GM23338 (cell line): ENCODE measurements around the gene RAB11FIP2. TPM values are rescaled to one million over a fixed set of nuclear protein-coding genes. Genes with fewer than 3 reads are reported as not detected.

ENCODE experiments used
- ATAC-seq: fragments of 200-7000 bp; cut with Tn5 transposase; 3 replicates; pipeline ENCODE4 v1.9.1; 2020
- DNase-seq: peaks from one replicate; pipeline ENCODE4 v3.0.0-alpha.2; 2015; ENCODE audit warnings: low spot score
- H2AFZ ChIP-seq: fragments of 200-600 bp; sonication (generic); 2 replicates; pipeline ENCODE4 v1.8.0; 2016; ENCODE audit warnings: antibody characterized with exemption, mild to moderate bottlenecking, moderate library complexity
- H3F3A ChIP-seq: fragments of 200-600 bp; sonication (generic); replicated peaks from 2 replicates; pipeline ENCODE4 v1.8.0; 2017; ENCODE audit warnings: antibody characterized with exemption, mixed run types, low read depth
- H3K27ac ChIP-seq: fragments of 200-600 bp; sonication (generic); 2 replicates; pipeline ENCODE4 v1.6.1; 2016; ENCODE audit warnings: low read depth
- H3K27me3 ChIP-seq: fragments of 200-600 bp; sonication (generic); 2 replicates; pipeline ENCODE4 v1.8.0; 2016; ENCODE audit warnings: mild to moderate bottlenecking, mixed run types, moderate library complexity; ENCODE audit not compliant: insufficient read depth
- H3K36me3 ChIP-seq: fragments of 200-600 bp; sonication (generic); 2 replicates; pipeline ENCODE4 v1.8.0; 2016; ENCODE audit warnings: mild to moderate bottlenecking; ENCODE audit not compliant: insufficient read depth
- H3K4me1 ChIP-seq: fragments of 200-600 bp; sonication (generic); 2 replicates; pipeline ENCODE4 v1.8.0; 2016; ENCODE audit warnings: mild to moderate bottlenecking, moderate library complexity; ENCODE audit not compliant: insufficient read depth
- H3K4me2 ChIP-seq: fragments of 200-600 bp; sonication (generic); 2 replicates; pipeline ENCODE4 v1.7.1; 2017; ENCODE audit warnings: mixed run types
- H3K4me3 ChIP-seq: fragments of 200-600 bp; sonication (generic); 2 replicates; pipeline ENCODE4 v1.6.1; 2016; ENCODE audit warnings: mixed run types
- H3K79me2 ChIP-seq: fragments of 200-600 bp; sonication (generic); replicated peaks from 2 replicates; pipeline ENCODE4 v1.8.0; 2017; ENCODE audit warnings: mild to moderate bottlenecking; ENCODE audit not compliant: insufficient read depth
- H3K9me2 ChIP-seq: fragments of 200-600 bp; sonication (generic); 2 replicates; pipeline ENCODE4 v1.8.0; 2017; ENCODE audit not compliant: insufficient read depth
- H4K20me1 ChIP-seq: fragments of 200-600 bp; sonication (generic); replicated peaks from 2 replicates; pipeline ENCODE4 v1.8.0; 2017; ENCODE audit warnings: mild to moderate bottlenecking; ENCODE audit not compliant: insufficient read depth
- H3K27ac Mint-ChIP-seq: 2 replicates; pipeline ENCODE4 v1.8.0; 2020; ENCODE audit warnings: inconsistent platforms, mild to moderate bottlenecking, moderate library complexity, mixed read lengths
- H3K27me3 Mint-ChIP-seq: 3 replicates; pipeline ENCODE4 v1.8.0; 2022; ENCODE audit warnings: low read depth, mild to moderate bottlenecking, moderate library complexity, mixed read lengths, inconsistent platforms; ENCODE audit not compliant: insufficient read depth, poor library complexity
- H3K36me3 Mint-ChIP-seq: 3 replicates; pipeline ENCODE4 v1.8.0; 2021; ENCODE audit warnings: low read depth, mild to moderate bottlenecking, inconsistent platforms, moderate library complexity, mixed read lengths
- H3K4me1 Mint-ChIP-seq: 3 replicates; pipeline ENCODE4 v1.8.0; 2020; ENCODE audit warnings: mild to moderate bottlenecking, inconsistent platforms, mixed read lengths
- H3K4me3 Mint-ChIP-seq: 3 replicates; pipeline ENCODE4 v1.8.0; 2021; ENCODE audit warnings: moderate library complexity, mild to moderate bottlenecking, inconsistent platforms, mixed read lengths
- H3K9me3 Mint-ChIP-seq: 3 replicates; pipeline ENCODE4 v1.8.0; 2020; ENCODE audit warnings: moderate library complexity, mild to moderate bottlenecking, inconsistent platforms, mixed read lengths
- CREB1 ChIP-seq: fragments of 250-450 bp; sonication (Bioruptor Pico); IDR thresholded peaks from 2 replicates; pipeline ENCODE4 v1.5.0; 2020; ENCODE audit warnings: low read depth, mild to moderate bottlenecking, moderate library complexity
- CTCF ChIP-seq, 2 experiments: fragments of 200-600 bp in 1 of 2; sonication (generic) in 1 of 2; conservative IDR thresholded peaks; 2 replicates each; pipeline versions ENCODE4 v1.5.1 to v1.6.1; 2016 to 2017; ENCODE audit warnings: antibody characterized with exemption in 2 of 2, low read depth in 2 of 2, mild to moderate bottlenecking in 2 of 2, moderate library complexity in 1 of 2
- EZH2 ChIP-seq: fragments of 200-600 bp; sonication (generic); IDR thresholded peaks from one replicate; pipeline ENCODE4 v1.8.0; 2017; ENCODE audit warnings: antibody characterized with exemption, mild to moderate bottlenecking, low read depth; ENCODE audit not compliant: unreplicated experiment
- EZH2phosphoT487 ChIP-seq: fragments of 200-600 bp; sonication (generic); IDR thresholded peaks from one replicate; pipeline ENCODE4 v1.8.1; 2018; ENCODE audit warnings: antibody characterized with exemption; ENCODE audit not compliant: unreplicated experiment
- JUNB ChIP-seq: IDR thresholded peaks from one replicate; pipeline ENCODE4 v1.6.1; 2016; ENCODE audit warnings: antibody characterized with exemption; ENCODE audit not compliant: unreplicated experiment
- NANOG ChIP-seq: IDR thresholded peaks from 2 replicates; pipeline ENCODE4 v1.6.1; 2016; ENCODE audit warnings: antibody characterized with exemption, borderline replicate concordance
- POLR2AphosphoS5 ChIP-seq: IDR thresholded peaks from 2 replicates; pipeline ENCODE4 v1.6.1; 2016; ENCODE audit warnings: antibody characterized with exemption, low read depth
- STAT1 ChIP-seq: IDR thresholded peaks from one replicate; pipeline ENCODE4 v1.6.1; 2016; ENCODE audit warnings: antibody characterized with exemption; ENCODE audit not compliant: unreplicated experiment
- ZNF114 ChIP-seq: fragments of 250-450 bp; sonication (Bioruptor Pico); IDR thresholded peaks from 2 replicates; pipeline ENCODE4 v1.5.0; 2020; ENCODE audit warnings: mild to moderate bottlenecking, moderate library complexity
- ZNF331 ChIP-seq: fragments of 250-450 bp; sonication (Bioruptor Pico); IDR thresholded peaks from 2 replicates; pipeline ENCODE4 v1.5.0; 2020; ENCODE audit warnings: low read depth, mild to moderate bottlenecking, moderate library complexity
- polyA plus RNA-seq: library from polyadenylated mRNA; unstranded; fragments of >200 nt; fragmentation: Nextera tagmentation; extraction: Ambion mirVana; gene quantifications from 2 replicates; pipeline ENCODE4 v1.2.1, GENCODE V29; 2016
- total RNA-seq: library from RNA; depleted of rRNA; stranded (reverse); fragments of >200 nt; shearing (Covaris generic); gene quantifications from 2 replicates; pipeline ENCODE4 v1.2.3, GENCODE V29; 2014
- TF ChIP-seq, protein P1 (sequence below): fragments of 250-450 bp; sonication (Bioruptor Pico); IDR thresholded peaks from 2 replicates; pipeline ENCODE4 v1.5.0; 2020; ENCODE audit warnings: mild to moderate bottlenecking, moderate library complexity
- TF ChIP-seq, protein P2 (sequence below): IDR thresholded peaks from 2 replicates; pipeline ENCODE4 v1.6.1; 2016; ENCODE audit warnings: antibody characterized with exemption
- TF ChIP-seq, protein P3 (sequence below): IDR thresholded peaks from one replicate; pipeline ENCODE4 v1.6.1; 2018; ENCODE audit warnings: antibody characterized with exemption; ENCODE audit not compliant: unreplicated experiment

RAB11FIP2 gene
- total and polyA plus RNA-seq, 2 experiments from 2014 or later = 16.1 to 17.6 TPM

GRCh38 chr10:118017071-118017740 lies 29.5 kb downstream of the RAB11FIP2 start:
- no peaks in the 10 kb centered on the region for H3K27me3 ChIP-seq
- TF ChIP-seq ZNF331 (no peak), EZH2 (no peak), CREB1 (CRISPR knock-in tag) (no peak), CTCF (conservative IDR thresholded peaks at IDR 0.05; ENCODE audit: low read depth in 2 of 2) (no peak), STAT1 (no peak), EZH2phosphoT487 (no peak), NANOG (no peak), ZNF114 (CRISPR knock-in tag) (no peak), POLR2AphosphoS5 (no peak), JUNB (no peak)
- TF ChIP-seq, protein P1, sequence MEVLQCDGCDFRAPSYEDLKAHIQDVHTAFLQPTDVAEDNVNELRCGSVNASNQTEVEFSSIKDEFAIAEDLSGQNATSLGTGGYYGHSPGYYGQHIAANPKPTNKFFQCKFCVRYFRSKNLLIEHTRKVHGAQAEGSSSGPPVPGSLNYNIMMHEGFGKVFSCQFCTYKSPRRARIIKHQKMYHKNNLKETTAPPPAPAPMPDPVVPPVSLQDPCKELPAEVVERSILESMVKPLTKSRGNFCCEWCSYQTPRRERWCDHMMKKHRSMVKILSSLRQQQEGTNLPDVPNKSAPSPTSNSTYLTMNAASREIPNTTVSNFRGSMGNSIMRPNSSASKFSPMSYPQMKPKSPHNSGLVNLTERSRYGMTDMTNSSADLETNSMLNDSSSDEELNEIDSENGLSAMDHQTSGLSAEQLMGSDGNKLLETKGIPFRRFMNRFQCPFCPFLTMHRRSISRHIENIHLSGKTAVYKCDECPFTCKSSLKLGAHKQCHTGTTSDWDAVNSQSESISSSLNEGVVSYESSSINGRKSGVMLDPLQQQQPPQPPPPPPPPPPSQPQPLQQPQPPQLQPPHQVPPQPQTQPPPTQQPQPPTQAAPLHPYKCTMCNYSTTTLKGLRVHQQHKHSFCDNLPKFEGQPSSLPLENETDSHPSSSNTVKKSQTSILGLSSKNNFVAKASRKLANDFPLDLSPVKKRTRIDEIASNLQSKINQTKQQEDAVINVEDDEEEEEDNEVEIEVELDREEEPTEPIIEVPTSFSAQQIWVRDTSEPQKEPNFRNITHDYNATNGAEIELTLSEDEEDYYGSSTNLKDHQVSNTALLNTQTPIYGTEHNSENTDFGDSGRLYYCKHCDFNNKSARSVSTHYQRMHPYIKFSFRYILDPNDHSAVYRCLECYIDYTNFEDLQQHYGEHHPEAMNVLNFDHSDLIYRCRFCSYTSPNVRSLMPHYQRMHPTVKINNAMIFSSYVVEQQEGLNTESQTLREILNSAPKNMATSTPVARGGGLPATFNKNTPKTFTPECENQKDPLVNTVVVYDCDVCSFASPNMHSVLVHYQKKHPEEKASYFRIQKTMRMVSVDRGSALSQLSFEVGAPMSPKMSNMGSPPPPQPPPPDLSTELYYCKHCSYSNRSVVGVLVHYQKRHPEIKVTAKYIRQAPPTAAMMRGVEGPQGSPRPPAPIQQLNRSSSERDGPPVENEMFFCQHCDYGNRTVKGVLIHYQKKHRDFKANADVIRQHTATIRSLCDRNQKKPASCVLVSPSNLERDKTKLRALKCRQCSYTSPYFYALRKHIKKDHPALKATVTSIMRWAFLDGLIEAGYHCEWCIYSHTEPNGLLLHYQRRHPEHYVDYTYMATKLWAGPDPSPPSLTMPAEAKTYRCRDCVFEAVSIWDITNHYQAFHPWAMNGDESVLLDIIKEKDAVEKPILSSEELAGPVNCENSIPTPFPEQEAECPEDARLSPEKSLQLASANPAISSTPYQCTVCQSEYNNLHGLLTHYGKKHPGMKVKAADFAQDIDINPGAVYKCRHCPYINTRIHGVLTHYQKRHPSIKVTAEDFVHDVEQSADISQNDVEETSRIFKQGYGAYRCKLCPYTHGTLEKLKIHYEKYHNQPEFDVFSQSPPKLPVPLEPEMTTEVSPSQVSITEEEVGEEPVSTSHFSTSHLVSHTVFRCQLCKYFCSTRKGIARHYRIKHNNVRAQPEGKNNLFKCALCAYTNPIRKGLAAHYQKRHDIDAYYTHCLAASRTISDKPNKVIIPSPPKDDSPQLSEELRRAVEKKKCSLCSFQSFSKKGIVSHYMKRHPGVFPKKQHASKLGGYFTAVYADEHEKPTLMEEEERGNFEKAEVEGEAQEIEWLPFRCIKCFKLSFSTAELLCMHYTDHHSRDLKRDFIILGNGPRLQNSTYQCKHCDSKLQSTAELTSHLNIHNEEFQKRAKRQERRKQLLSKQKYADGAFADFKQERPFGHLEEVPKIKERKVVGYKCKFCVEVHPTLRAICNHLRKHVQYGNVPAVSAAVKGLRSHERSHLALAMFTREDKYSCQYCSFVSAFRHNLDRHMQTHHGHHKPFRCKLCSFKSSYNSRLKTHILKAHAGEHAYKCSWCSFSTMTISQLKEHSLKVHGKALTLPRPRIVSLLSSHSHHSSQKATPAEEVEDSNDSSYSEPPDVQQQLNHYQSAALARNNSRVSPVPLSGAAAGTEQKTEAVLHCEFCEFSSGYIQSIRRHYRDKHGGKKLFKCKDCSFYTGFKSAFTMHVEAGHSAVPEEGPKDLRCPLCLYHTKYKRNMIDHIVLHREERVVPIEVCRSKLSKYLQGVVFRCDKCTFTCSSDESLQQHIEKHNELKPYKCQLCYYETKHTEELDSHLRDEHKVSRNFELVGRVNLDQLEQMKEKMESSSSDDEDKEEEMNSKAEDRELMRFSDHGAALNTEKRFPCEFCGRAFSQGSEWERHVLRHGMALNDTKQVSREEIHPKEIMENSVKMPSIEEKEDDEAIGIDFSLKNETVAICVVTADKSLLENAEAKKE (CRISPR knock-in tag) = no peak
- TF ChIP-seq, protein P2, sequence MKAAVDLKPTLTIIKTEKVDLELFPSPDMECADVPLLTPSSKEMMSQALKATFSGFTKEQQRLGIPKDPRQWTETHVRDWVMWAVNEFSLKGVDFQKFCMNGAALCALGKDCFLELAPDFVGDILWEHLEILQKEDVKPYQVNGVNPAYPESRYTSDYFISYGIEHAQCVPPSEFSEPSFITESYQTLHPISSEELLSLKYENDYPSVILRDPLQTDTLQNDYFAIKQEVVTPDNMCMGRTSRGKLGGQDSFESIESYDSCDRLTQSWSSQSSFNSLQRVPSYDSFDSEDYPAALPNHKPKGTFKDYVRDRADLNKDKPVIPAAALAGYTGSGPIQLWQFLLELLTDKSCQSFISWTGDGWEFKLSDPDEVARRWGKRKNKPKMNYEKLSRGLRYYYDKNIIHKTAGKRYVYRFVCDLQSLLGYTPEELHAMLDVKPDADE = no peak
- TF ChIP-seq, protein P3, sequence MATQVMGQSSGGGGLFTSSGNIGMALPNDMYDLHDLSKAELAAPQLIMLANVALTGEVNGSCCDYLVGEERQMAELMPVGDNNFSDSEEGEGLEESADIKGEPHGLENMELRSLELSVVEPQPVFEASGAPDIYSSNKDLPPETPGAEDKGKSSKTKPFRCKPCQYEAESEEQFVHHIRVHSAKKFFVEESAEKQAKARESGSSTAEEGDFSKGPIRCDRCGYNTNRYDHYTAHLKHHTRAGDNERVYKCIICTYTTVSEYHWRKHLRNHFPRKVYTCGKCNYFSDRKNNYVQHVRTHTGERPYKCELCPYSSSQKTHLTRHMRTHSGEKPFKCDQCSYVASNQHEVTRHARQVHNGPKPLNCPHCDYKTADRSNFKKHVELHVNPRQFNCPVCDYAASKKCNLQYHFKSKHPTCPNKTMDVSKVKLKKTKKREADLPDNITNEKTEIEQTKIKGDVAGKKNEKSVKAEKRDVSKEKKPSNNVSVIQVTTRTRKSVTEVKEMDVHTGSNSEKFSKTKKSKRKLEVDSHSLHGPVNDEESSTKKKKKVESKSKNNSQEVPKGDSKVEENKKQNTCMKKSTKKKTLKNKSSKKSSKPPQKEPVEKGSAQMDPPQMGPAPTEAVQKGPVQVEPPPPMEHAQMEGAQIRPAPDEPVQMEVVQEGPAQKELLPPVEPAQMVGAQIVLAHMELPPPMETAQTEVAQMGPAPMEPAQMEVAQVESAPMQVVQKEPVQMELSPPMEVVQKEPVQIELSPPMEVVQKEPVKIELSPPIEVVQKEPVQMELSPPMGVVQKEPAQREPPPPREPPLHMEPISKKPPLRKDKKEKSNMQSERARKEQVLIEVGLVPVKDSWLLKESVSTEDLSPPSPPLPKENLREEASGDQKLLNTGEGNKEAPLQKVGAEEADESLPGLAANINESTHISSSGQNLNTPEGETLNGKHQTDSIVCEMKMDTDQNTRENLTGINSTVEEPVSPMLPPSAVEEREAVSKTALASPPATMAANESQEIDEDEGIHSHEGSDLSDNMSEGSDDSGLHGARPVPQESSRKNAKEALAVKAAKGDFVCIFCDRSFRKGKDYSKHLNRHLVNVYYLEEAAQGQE = no peak
- no peaks in the 10 kb centered on the region for H3F3A ChIP-seq
- no peak for DNase-seq
- H3K4me2 ChIP-seq = no peak overlapping the region
- H3K4me3 Mint-ChIP-seq = no peak overlapping the region
- peak; percentile 19 for ATAC-seq
- no peaks in the 10 kb centered on the region for H3K36me3 ChIP-seq
- no peaks in the 10 kb centered on the region for H3K9me3 Mint-ChIP-seq
- H3K4me1 ChIP-seq = peaks cover 22% of the 10 kb centered on the region
- no peaks in the 10 kb centered on the region for H3K9me2 ChIP-seq
- H4K20me1 ChIP-seq = no peaks in the 10 kb centered on the region
- no peaks in the 10 kb centered on the region for H3K79me2 ChIP-seq
- H3K4me3 ChIP-seq = no peak overlapping the region
- no peaks in the 10 kb centered on the region for H3K36me3 Mint-ChIP-seq
- peaks cover 32% of the 10 kb centered on the region for H3K4me1 Mint-ChIP-seq
- no peak overlapping the region for H3K27ac ChIP-seq
- H3K27ac Mint-ChIP-seq = no peak overlapping the region; the same call in 1 of the 2 replicates
- H3K27me3 Mint-ChIP-seq = peaks cover 2% of the 10 kb centered on the region
- no peak overlapping the region for H2AFZ ChIP-seq
